Karpas-422 (cell line): ENCODE data around the gene RAI1. TPM values are rescaled to one million over a fixed set of nuclear protein-coding genes. Genes with fewer than 3 reads are reported as not detected.

Experiments used
- DNase-seq: peaks from one replicate; pipeline ENCODE4 v3.0.0-alpha.2; 2015
- H2AFZ ChIP-seq: fragments of 200-600 bp; sonication (generic); 2 replicates; pipeline ENCODE4 v1.6.1; 2014; ENCODE audit warnings: antibody characterized with exemption, low read length, mixed read lengths
- H3K27ac ChIP-seq: fragments of 200-600 bp; sonication (generic); 2 replicates; pipeline ENCODE4 v1.5.1; 2014; ENCODE audit warnings: mild to moderate bottlenecking, low read length, moderate library complexity
- H3K27me3 ChIP-seq: fragments of 200-600 bp; sonication (generic); 2 replicates; pipeline ENCODE4 v1.6.1; 2014; ENCODE audit warnings: low read length, mixed read lengths
- H3K36me3 ChIP-seq: fragments of 200-600 bp; sonication (generic); 2 replicates; pipeline ENCODE4 v1.6.1; 2014; ENCODE audit warnings: low read length, mixed read lengths; ENCODE audit not compliant: insufficient read depth
- H3K4me1 ChIP-seq: fragments of 200-600 bp; sonication (generic); 2 replicates; pipeline ENCODE4 v1.6.1; 2014; ENCODE audit warnings: mild to moderate bottlenecking, low read length, mixed read lengths
- H3K4me2 ChIP-seq: fragments of 200-600 bp; sonication (generic); 2 replicates; pipeline ENCODE4 v1.6.1; 2014; ENCODE audit warnings: low read length, low read depth, mild to moderate bottlenecking; ENCODE audit not compliant: poor library complexity, severe bottlenecking
- H3K4me3 ChIP-seq: fragments of 200-600 bp; sonication (generic); 2 replicates; pipeline ENCODE4 v1.5.1; 2014; ENCODE audit warnings: mild to moderate bottlenecking, antibody characterized with exemption, low read length, mixed read lengths
- H3K79me2 ChIP-seq: fragments of 200-600 bp; sonication (generic); 2 replicates; pipeline ENCODE4 v1.6.1; 2014; ENCODE audit warnings: mild to moderate bottlenecking, low read length, mixed read lengths
- H3K9ac ChIP-seq: fragments of 200-600 bp; sonication (generic); 2 replicates; pipeline ENCODE4 v1.6.0; 2014; ENCODE audit warnings: low read length
- H3K9me2 ChIP-seq: fragments of 200-600 bp; sonication (generic), shearing (Covaris generic); replicated peaks from 2 replicates; pipeline ENCODE4 v1.6.0; 2014; ENCODE audit warnings: mild to moderate bottlenecking, low read length, moderate library complexity; ENCODE audit not compliant: insufficient read depth
- H3K9me3 ChIP-seq: fragments of 300-700, 200-600 bp; sonication (generic); 2 replicates; pipeline ENCODE4 v1.6.1; 2014; ENCODE audit warnings: low read length, mixed read lengths
- H4K20me1 ChIP-seq: fragments of 200-600 bp; sonication (generic); 2 replicates; pipeline ENCODE4 v1.6.1; 2014; ENCODE audit warnings: mild to moderate bottlenecking, antibody characterized with exemption, low read length, low read depth; ENCODE audit not compliant: insufficient read depth
- total RNA-seq: library from RNA; depleted of rRNA; stranded (reverse); fragments of >200 nt; shearing (Covaris generic); gene quantifications from 2 replicates; pipeline ENCODE4 v1.2.3, GENCODE V29; 2014; ENCODE audit warnings: low replicate concordance

The RAI1 gene
- total RNA-seq, 1 experiment from 2014 or later: 18.2 TPM

- Histone ChIP-seq H3K9ac (no peak overlapping the region), H2AFZ (no peak overlapping the region), H3K4me2 (no peak overlapping the region), H3K9me2 (no peaks in the 10 kb centered on the region), H3K27ac (no peak overlapping the region), H3K36me3 (no peaks in the 10 kb centered on the region), H3K4me1 (peaks cover 53% of the 10 kb centered on the region), H3K27me3 (no peaks in the 10 kb centered on the region), H3K4me3 (no peak overlapping the region), H3K9me3 (no peaks in the 10 kb centered on the region), H4K20me1 (peaks cover 17% of the 10 kb centered on the region), H3K79me2 (peaks cover 84% of the 10 kb centered on the region)
- no peak for DNase-seq
These were observed 146.8 kb downstream of the RAI1 start for GRCh38 chr17:17827826-17828621.

- H3K79me2 ChIP-seq: peaks cover 90% of the 10 kb centered on the region
- no peak overlapping the region for H3K4me3 ChIP-seq
- no peak overlapping the region for H2AFZ ChIP-seq
- no peak overlapping the region for H3K4me2 ChIP-seq
- no peak for DNase-seq
- H3K4me1 ChIP-seq: peaks cover 52% of the 10 kb centered on the region
- no peaks in the 10 kb centered on the region for H3K9me3 ChIP-seq
- H3K27ac ChIP-seq: no peak overlapping the region
- H4K20me1 ChIP-seq: peaks cover 14% of the 10 kb centered on the region
- no peaks in the 10 kb centered on the region for H3K36me3 ChIP-seq
- H3K9ac ChIP-seq: no peak overlapping the region
- no peaks in the 10 kb centered on the region for H3K27me3 ChIP-seq
- H3K9me2 ChIP-seq: no peaks in the 10 kb centered on the region
These were observed 149.0 kb downstream of the RAI1 start for GRCh38 chr17:17830269-17830567.

DNA sequence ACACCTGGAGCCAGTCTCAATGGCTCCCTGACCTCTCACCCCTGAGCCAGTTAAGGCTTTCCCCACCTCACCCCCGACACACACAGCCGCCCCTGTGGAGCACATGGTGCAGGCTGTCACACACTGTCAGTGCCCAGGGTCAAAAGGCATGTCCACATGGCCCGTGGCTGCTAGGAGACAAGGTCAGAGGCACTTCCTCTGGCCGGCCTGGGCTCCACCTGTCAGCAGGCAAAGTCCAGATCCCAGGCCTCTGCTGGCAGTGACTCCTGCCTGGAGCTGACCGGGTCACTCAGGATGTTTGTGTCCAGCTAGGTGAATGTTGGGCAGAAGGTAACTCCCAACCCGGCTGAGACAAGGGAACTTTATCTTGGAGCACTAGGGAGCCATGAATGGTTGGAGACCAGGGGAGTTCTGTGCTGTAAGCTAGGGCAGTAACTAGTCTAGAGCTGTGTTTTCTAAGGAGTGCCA lies 149.5 kb downstream of the RAI1 start:
- peaks cover 14% of the 10 kb centered on the region for H4K20me1 ChIP-seq
- DNase-seq: no peak
- no peak overlapping the region for H2AFZ ChIP-seq
- peaks cover 53% of the 10 kb centered on the region for H3K4me1 ChIP-seq
- peaks cover 94% of the 10 kb centered on the region for H3K79me2 ChIP-seq
- no peaks in the 10 kb centered on the region for H3K9me3 ChIP-seq
- no peaks in the 10 kb centered on the region for H3K9me2 ChIP-seq
- no peak overlapping the region for H3K4me3 ChIP-seq
- H3K36me3 ChIP-seq: no peaks in the 10 kb centered on the region
- no peak overlapping the region for H3K27ac ChIP-seq
- no peak overlapping the region for H3K4me2 ChIP-seq
- H3K27me3 ChIP-seq: no peaks in the 10 kb centered on the region
- H3K9ac ChIP-seq: no peak overlapping the region

DNA sequence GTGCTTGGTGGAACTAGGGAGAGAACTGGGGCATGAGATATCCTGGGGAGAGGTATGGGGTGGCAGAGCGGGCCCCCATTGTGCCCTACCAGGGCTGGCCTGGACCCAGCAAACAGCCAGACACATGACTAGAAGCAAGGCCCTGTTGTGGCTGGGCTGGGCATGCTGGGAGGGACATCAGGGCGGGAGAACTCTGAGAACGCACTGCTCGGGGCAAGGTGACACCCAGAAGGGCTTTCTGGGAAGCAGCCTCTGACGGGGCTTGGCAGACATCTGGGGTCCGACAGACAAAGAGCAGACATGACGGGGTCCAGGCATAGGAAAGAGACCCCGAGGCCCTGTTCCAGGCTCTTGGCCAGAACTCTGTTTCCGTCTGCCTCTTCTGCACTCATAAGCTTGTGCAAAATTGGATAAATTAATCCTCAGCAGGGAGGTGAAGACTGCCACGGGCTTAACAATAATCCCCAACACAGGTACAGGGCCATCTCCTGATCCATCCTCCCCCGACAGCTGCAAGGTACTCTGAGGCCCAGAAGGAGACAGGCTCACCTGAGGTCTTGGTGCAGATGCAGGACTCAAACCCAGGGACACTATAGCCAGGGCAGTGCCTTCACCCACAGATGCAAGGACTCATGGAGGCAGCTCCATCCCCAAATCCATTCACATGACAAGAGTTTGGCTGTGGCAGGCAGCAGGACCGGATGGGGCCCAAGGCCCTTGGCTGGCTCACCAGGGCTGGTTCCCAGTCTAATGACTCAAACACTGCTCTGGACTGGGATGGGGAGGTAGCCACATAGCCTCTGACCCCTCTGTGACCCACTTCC lies 150.2 kb downstream of the RAI1 start:
- no peak overlapping the region for H3K4me3 ChIP-seq
- no peaks in the 10 kb centered on the region for H3K36me3 ChIP-seq
- no peak overlapping the region for H2AFZ ChIP-seq
- peaks cover 49% of the 10 kb centered on the region for H3K4me1 ChIP-seq
- H3K27ac ChIP-seq: no peak overlapping the region
- no peak overlapping the region for H3K4me2 ChIP-seq
- peak; percentile 38 for DNase-seq
- no peaks in the 10 kb centered on the region for H3K9me3 ChIP-seq
- H3K9ac ChIP-seq: no peak overlapping the region
- H3K27me3 ChIP-seq: no peaks in the 10 kb centered on the region
- peaks cover 14% of the 10 kb centered on the region for H4K20me1 ChIP-seq
- H3K79me2 ChIP-seq: peaks cover 91% of the 10 kb centered on the region
- H3K9me2 ChIP-seq: no peaks in the 10 kb centered on the region

DNA sequence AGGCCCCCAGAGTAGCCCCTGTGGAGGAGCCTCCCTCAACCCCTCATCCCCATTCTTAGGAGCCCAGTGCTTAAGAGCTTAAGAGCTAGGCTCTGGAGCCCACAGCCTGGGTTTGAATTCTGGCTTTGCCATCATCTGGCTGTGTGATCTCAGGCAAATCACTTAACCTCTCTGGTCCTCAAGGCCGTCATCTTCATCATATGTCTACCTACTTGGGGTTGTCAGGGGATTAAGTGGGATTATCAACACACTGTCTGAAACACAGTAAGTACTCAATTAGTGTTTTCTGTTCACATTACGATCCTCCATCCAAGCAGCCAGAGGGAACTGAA lies 150.7 kb downstream of the RAI1 start:
- Histone ChIP-seq H3K4me2 (no peak overlapping the region), H3K79me2 (peaks cover 85% of the 10 kb centered on the region), H3K9ac (no peak overlapping the region), H3K27me3 (no peaks in the 10 kb centered on the region), H3K36me3 (no peaks in the 10 kb centered on the region), H3K9me2 (no peaks in the 10 kb centered on the region), H4K20me1 (peaks cover 14% of the 10 kb centered on the region), H2AFZ (no peak overlapping the region), H3K27ac (no peak overlapping the region), H3K4me3 (no peak overlapping the region), H3K9me3 (no peaks in the 10 kb centered on the region), H3K4me1 (peaks cover 44% of the 10 kb centered on the region)
- peak; percentile 48 for DNase-seq

GRCh38 chr17:17833658-17834357 lies 152.6 kb downstream of the RAI1 start:
- Histone ChIP-seq H3K79me2 (peaks cover 67% of the 10 kb centered on the region), H3K36me3 (no peaks in the 10 kb centered on the region), H3K9ac (peak overlapping the region; percentile 78), H3K27ac (peak overlapping the region; percentile 78), H3K4me1 (peaks cover 51% of the 10 kb centered on the region), H3K4me3 (no peak overlapping the region), H3K27me3 (no peaks in the 10 kb centered on the region), H2AFZ (no peak overlapping the region), H3K9me3 (no peaks in the 10 kb centered on the region), H3K4me2 (peak overlapping the region; percentile 88), H4K20me1 (peaks cover 10% of the 10 kb centered on the region), H3K9me2 (no peaks in the 10 kb centered on the region)
- peak; percentile 41 for DNase-seq

- H3K36me3 ChIP-seq: no peaks in the 10 kb centered on the region
These were observed 153.7 kb downstream of the RAI1 start for GRCh38 chr17:17834974-17835373.

More at GRCh38 chr17:17834974-17835373, 153.7 kb downstream of the RAI1 start:
- Histone ChIP-seq H3K9me2 (no peaks in the 10 kb centered on the region), H3K27ac (peak overlapping the region; percentile 78), H4K20me1 (peaks cover 10% of the 10 kb centered on the region), H3K4me2 (peak overlapping the region; percentile 88), H3K9me3 (no peaks in the 10 kb centered on the region), H3K9ac (peak overlapping the region; percentile 78), H3K4me3 (peak overlapping the region; percentile 80), H3K4me1 (peaks cover 58% of the 10 kb centered on the region), H3K79me2 (peaks cover 59% of the 10 kb centered on the region), H3K27me3 (no peaks in the 10 kb centered on the region), H2AFZ (no peak overlapping the region)
- no peak for DNase-seq
